Left ventricle myocardium inferior (tissue), 1 donor: ENCODE results near the gene TBC1D5. TPM values are rescaled to one million over a fixed set of nuclear protein-coding genes. Genes with fewer than 3 reads are reported as not detected.
A peak's percentile ranks its signal among the peaks of the same experiment; 100 is the strongest.

Source experiments
- DNase-seq: peaks from one replicate; pipeline ENCODE4 v3.0.0-alpha.2; 2020
- H3K27ac ChIP-seq: fragments of 200-600 bp; replicated peaks from 2 replicates; pipeline ENCODE4 v1.8.0; 2021
- H3K27me3 ChIP-seq: fragments of 200-600 bp; 2 replicates; pipeline ENCODE4 v1.8.0; 2021; ENCODE audit warnings: low read depth
- H3K36me3 ChIP-seq: fragments of 200-600 bp; 2 replicates; pipeline ENCODE4 v1.8.0; 2021
- H3K4me1 ChIP-seq: fragments of 200-600 bp; 2 replicates; pipeline ENCODE4 v1.8.0; 2021
- H3K4me3 ChIP-seq: fragments of 200-600 bp; 2 replicates; pipeline ENCODE4 v1.8.0; 2021; ENCODE audit warnings: mild to moderate bottlenecking, moderate library complexity
- H3K9me3 ChIP-seq: fragments of 200-600 bp; replicated peaks from 2 replicates; pipeline ENCODE4 v1.8.0; 2021
- CTCF ChIP-seq: fragments of 200-600 bp; IDR thresholded peaks from 2 replicates; pipeline ENCODE4 v1.8.0; 2021; ENCODE audit warnings: antibody characterized with exemption, mild to moderate bottlenecking, borderline replicate concordance
- intact Hi-C: fragments of 100-400 bp; cut with micrococcal nuclease; formaldehyde crosslinking; loops from one replicate; pipeline ENCODE4 v1.11.0; 2022
- total RNA-seq: library from RNA; stranded (reverse); fragmentation: NEBNext Ultra II Directional; extraction: Animal tissue kit (Norgen Biotek cat#: 25700); gene quantifications from one replicate; pipeline ENCODE4 v1.2.1, GENCODE V29; 2021
- donor health status: DM: no; HTN: yes; CAD: no; lungs with severe emphysema.

Gene TBC1D5
- total RNA-seq, 1 donor from 2014 or later = 26.9 TPM

GRCh38 chr3:17257269-17257668, 485.2 kb downstream of the TBC1D5 start:
- Histone ChIP-seq H3K4me3 (no peak overlapping the region), H3K27me3 (no peaks in the 10 kb centered on the region), H3K9me3 (no peaks in the 10 kb centered on the region), H3K27ac (no peak overlapping the region), H3K4me1 (peaks cover 3% of the 10 kb centered on the region), H3K36me3 (no peaks in the 10 kb centered on the region)
- no peak for DNase-seq
- intact Hi-C loops = loop anchor here (5.0 kb wide), 1 partner anchor 585 kb away; no protein-coding TSS in a partner anchor
- no peak for TF ChIP-seq CTCF

- H3K27ac ChIP-seq = no peak overlapping the region
- no peaks in the 10 kb centered on the region for H3K36me3 ChIP-seq
- H3K27me3 ChIP-seq = no peaks in the 10 kb centered on the region
- no peak for DNase-seq
- intact Hi-C loops = no loop called here
- H3K9me3 ChIP-seq = peaks cover 4% of the 10 kb centered on the region
- no peak overlapping the region for H3K4me3 ChIP-seq
- peaks cover 8% of the 10 kb centered on the region for H3K4me1 ChIP-seq
- no peak for TF ChIP-seq CTCF
Observed at GRCh38 chr3:17243621-17244020, 498.8 kb downstream of the TBC1D5 start.

DNA sequence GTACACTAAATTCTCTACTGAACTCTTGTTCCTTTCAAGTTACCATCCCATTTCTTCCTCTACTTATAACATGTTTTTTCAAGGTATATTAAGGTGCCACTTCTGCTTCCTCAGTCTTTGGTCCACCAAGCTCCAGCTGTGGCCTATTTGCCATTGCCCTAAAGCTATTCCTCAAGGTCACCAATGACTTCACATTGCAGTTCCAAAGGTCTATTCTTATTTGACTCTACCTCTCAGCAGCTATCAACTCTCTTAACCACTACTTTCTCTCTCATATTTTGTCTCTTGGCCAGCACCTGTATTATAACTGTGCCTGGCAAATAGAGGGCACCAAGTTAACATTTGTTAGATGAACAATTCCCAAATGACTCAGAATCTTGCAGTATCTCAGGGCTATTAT, 503.0 kb downstream of the TBC1D5 start:
- H3K27ac ChIP-seq = no peak overlapping the region
- no peaks in the 10 kb centered on the region for H3K36me3 ChIP-seq
- intact Hi-C loops = loop anchor here (10.0 kb wide), 1 partner anchor 205 kb away; no protein-coding TSS in a partner anchor
- no peak for DNase-seq
- H3K9me3 ChIP-seq = no peaks in the 10 kb centered on the region
- H3K4me1 ChIP-seq = peaks cover 46% of the 10 kb centered on the region
- H3K27me3 ChIP-seq = no peaks in the 10 kb centered on the region
- no peak for TF ChIP-seq CTCF
- no peak overlapping the region for H3K4me3 ChIP-seq

DNA sequence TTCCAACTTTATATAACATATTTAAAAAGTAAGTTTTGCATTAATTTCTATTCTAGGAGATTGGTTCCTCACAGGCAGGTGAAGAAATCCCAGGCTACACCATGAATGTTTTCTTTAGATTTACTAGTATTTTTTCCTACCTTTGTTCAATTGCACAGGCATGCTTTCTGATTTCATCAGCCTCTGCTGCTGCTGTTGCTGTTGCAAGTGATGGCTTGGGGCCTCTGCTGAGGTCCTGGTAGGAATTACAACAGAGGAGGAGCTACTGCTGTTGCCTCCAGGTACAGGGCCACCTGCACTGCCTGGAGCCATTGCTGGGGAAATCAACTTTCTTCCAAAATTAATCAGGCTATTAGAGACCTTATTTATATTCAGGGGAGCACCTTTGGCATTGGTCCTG, 504.4 kb downstream of the TBC1D5 start:
- TF ChIP-seq CTCF = no peak
- DNase-seq = no peak
- H3K27ac ChIP-seq = no peak overlapping the region
- intact Hi-C loops = loop anchor here (10.0 kb wide), 1 partner anchor 203 kb away; no protein-coding TSS in a partner anchor
- no peaks in the 10 kb centered on the region for H3K9me3 ChIP-seq
- no peaks in the 10 kb centered on the region for H3K27me3 ChIP-seq
- H3K36me3 ChIP-seq = no peaks in the 10 kb centered on the region
- peaks cover 60% of the 10 kb centered on the region for H3K4me1 ChIP-seq
- no peak overlapping the region for H3K4me3 ChIP-seq

DNA sequence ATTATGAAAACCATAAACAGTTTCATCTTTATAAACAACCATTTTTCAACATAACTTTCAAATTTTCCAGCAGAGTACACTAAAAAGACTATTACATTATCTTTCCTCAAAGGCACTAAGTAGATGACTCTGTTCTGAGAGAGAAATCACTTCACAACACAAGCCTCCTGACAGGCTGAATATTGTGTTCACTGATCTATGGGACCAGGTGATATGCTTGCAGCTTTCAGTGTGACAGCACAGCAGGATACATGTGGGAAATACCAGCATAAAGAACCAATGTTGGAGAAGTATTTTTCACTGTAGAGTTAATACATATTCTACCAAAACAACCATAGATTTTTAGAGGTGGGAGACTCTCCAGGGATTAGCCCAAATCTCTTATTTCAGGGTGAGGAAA, 507.1 kb downstream of the TBC1D5 start:
- TF ChIP-seq CTCF = no peak
- Histone ChIP-seq H3K4me3 (no peak overlapping the region), H3K9me3 (no peaks in the 10 kb centered on the region), H3K27me3 (no peaks in the 10 kb centered on the region), H3K27ac (peak overlapping the region; percentile 9), H3K36me3 (no peaks in the 10 kb centered on the region), H3K4me1 (peaks cover 62% of the 10 kb centered on the region)
- DNase-seq = no peak
- intact Hi-C loops = loop anchor here (10.0 kb wide), 1 partner anchor 201 kb away; no protein-coding TSS in a partner anchor
